Lung (tissue), 12 donors: Measurements from ENCODE around the gene STX1A. TPM values are rescaled to one million over a fixed set of nuclear protein-coding genes. Genes with fewer than 3 reads are reported as not detected.

Experiments used
- ATAC-seq: fragments of 200-7000 bp; cut with Tn5 transposase; one replicate; pipeline ENCODE4 v1.9.1; 2020; ENCODE audit warnings: moderate number of reproducible peaks; ENCODE audit not compliant: insufficient read depth, low FRiP score
- DNase-seq, 3 donors: peaks; one replicate each; pipeline ENCODE4 v3.0.0-alpha.2; 2013 to 2017
- H3K27ac ChIP-seq, 2 donors: one replicate each; pipeline ENCODE4 v1.5.1; 2013; ENCODE audit warnings: mild to moderate bottlenecking in 2 of 2, moderate library complexity in 2 of 2, control low read depth in 1 of 2, inconsistent platforms in 1 of 2, low read depth in 1 of 2, low read length in 1 of 2
- H3K27me3 ChIP-seq, 3 donors: one replicate each; pipeline ENCODE4 v1.5.1; 2013; ENCODE audit warnings: low read length in 2 of 3; ENCODE audit not compliant: control insufficient read depth in 3 of 3, insufficient read depth in 3 of 3
- H3K36me3 ChIP-seq, 4 donors: one replicate each; pipeline ENCODE4 v1.5.1; 2013; ENCODE audit warnings: low read length in 4 of 4, mild to moderate bottlenecking in 1 of 4, moderate library complexity in 1 of 4; ENCODE audit not compliant: control insufficient read depth in 4 of 4, insufficient read depth in 4 of 4
- H3K4me1 ChIP-seq, 5 donors: one replicate each; pipeline ENCODE4 v1.5.1; 2013; ENCODE audit warnings: low read length in 5 of 5, mild to moderate bottlenecking in 2 of 5, moderate library complexity in 1 of 5; ENCODE audit not compliant: control insufficient read depth in 5 of 5, insufficient read depth in 5 of 5
- H3K4me3 ChIP-seq: one replicate; pipeline ENCODE4 v1.5.1; 2013; ENCODE audit warnings: mild to moderate bottlenecking, control low read depth, moderate library complexity
- H3K9ac ChIP-seq, 2 donors: one replicate each; pipeline ENCODE4 v1.5.1; 2013; ENCODE audit warnings: low read length in 2 of 2, control low read depth in 1 of 2; ENCODE audit not compliant: insufficient read depth in 1 of 2
- H3K9me3 ChIP-seq, 4 donors: one replicate each; pipeline ENCODE4 v1.5.1; 2013; ENCODE audit warnings: low read length in 3 of 4, mild to moderate bottlenecking in 1 of 4, moderate library complexity in 1 of 4; ENCODE audit not compliant: control insufficient read depth in 4 of 4, insufficient read depth in 3 of 4
- CTCF ChIP-seq: IDR thresholded peaks from 2 replicates; pipeline ENCODE4 v1.5.1; 2012; ENCODE audit warnings: mild to moderate bottlenecking; ENCODE audit errors: control extremely low read depth, extremely low read depth
- WGBS, 2 donors: extraction: QIAGEN DNeasy Blood & Tissue Kit; methylation state at CpG; one replicate each; pipeline ENCODE4 v1.1.7; 2013; 5-methylcytosine and 5-hydroxymethylcytosine counted together
- polyA plus RNA-seq, 2 donors: library from polyadenylated mRNA; stranded (reverse); fragments of 200-250 nt; gene quantifications; one replicate each; pipeline ENCODE4 v1.2.1, GENCODE V29; 2013
- total RNA-seq, 2 donors: library from RNA; depleted of rRNA in 1 of 2; stranded (reverse); fragments of >200 nt in 1 of 2; gene quantifications; one replicate each; pipeline ENCODE4 v1.2.1, GENCODE V29; 2014 to 2021
- donor health status: control.
- donor health status: control.
- donor health status: Bipolar disorder and iron deficiency.
- donor health status: healthy.
- donor health status: DM: yes; HTN: yes; CAD: no.

STX1A gene
- total and polyA plus RNA-seq, 4 donors = 4.1 to 8.0 (median 7.7) TPM

DNA sequence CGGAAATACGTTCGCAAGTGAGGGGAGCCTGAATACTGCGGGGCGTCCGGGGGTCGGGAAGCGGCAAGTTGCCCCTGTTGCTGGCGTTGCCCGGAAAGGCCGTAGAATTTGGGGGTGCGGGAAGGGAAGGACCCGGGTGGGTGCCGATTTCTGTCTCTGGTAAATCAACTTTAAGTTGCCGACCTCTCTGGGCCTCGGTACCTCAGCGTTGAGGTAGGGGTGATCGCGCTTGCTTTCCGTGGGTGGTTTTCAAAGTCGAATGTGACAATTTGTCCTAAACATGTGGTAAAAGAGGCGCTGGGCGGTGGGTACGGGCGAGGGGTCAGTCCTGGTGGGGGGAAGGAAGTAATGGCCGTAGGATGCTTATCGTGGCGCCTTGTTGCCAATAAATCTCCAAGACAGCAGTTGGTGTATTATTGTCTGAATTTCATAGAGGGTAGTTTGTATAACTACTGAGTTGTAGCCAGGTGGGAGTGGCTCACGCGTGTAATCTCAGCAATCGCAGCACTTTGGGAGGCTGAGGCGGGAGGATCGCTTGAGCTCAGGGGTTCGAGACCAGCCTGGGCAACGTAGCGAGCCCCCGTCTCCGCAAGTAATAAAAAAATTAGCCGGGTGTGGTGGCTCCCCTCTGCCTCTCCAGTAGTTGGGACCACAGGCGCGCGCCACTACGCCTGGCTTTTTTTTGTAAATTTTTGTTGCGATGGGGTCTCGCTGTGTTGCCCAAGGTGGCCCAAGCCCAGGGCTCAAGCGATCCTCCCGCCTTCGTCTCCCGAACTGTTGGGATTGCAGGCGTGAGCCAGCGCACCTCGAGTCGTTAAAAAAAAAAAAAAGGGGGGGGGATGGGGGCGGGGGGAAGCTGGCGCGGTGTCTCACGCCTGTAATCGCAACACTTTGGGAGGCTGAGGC lies 35.4 kb downstream of the STX1A start:
- Histone ChIP-seq H3K4me3 (peak overlapping the region; percentile 94), H3K4me1 (peaks cover 7 to 20% (median 17%) of the 10 kb centered on the region in 5 donors), H3K27ac (peak overlapping the region; percentile 54 to 93), H3K36me3 (peaks cover 6 to 14% (median 11%) of the 10 kb centered on the region in 4 donors), H3K9ac (peak overlapping the region; percentile 80 to 89), H3K27me3 (no peaks in the 10 kb centered on the region), H3K9me3 (no peaks in the 10 kb centered on the region)
- no peak for TF ChIP-seq CTCF
- ATAC-seq (no peak), DNase-seq (peak in 1 of 3 donors; percentile 33)
- WGBS, 2 donors = 27 to 28% methylated on average over 55 to 58 of the region's 58 CpGs

GRCh38 chr7:73683056-73683787 lies 36.2 kb downstream of the STX1A start, which contains the start of the genes BUD23 and DNAJC30:
BUD23 (plus strand) TSS chr7:73683597; CDS start chr7:73683626, 29 bp downstream.
DNAJC30 (minus strand) TSS chr7:73683453; CDS start chr7:73683423, 30 bp downstream.
- Histone ChIP-seq H3K36me3 (peaks cover 6 to 16% (median 12%) of the 10 kb centered on the region in 4 donors), H3K27ac (peak within 1 kb of the TSS; percentile 54 to 96), H3K4me1 (peaks cover 7 to 22% (median 17%) of the 10 kb centered on the region in 5 donors), H3K9ac (peak within 1 kb of the TSS; percentile 80 to 89), H3K27me3 (no peaks in the 10 kb centered on the region), H3K4me3 (peak within 1 kb of the TSS; percentile 99), H3K9me3 (no peaks in the 10 kb centered on the region)
- WGBS, 2 donors = 0% methylated on average over 68 of the region's 68 CpGs
- ATAC-seq (peak; percentile 96), DNase-seq (peak; percentile 95 to 98 (median 98))
- peak; percentile 3 for TF ChIP-seq CTCF

- H3K27ac ChIP-seq = peak overlapping the region; percentile 37 to 96
- DNase-seq (no peak), ATAC-seq (no peak)
- H3K27me3 ChIP-seq = no peaks in the 10 kb centered on the region
- H3K4me3 ChIP-seq = peak overlapping the region; percentile 99
- 1% methylated on average over 31 to 33 of the region's 33 CpGs for WGBS, 2 donors
- H3K9ac ChIP-seq = peak overlapping the region; percentile 67 to 69
- H3K36me3 ChIP-seq = peaks cover 4 to 18% (median 12%) of the 10 kb centered on the region in 4 donors
- peaks cover 7 to 22% (median 17%) of the 10 kb centered on the region in 5 donors for H3K4me1 ChIP-seq
- no peak for TF ChIP-seq CTCF
- H3K9me3 ChIP-seq = no peaks in the 10 kb centered on the region
Observed at GRCh38 chr7:73682745-73683055, 36.8 kb downstream of the STX1A start.
